ENCODE measurements around the gene PLA2G12A. TPM values are rescaled to one million over a fixed set of nuclear protein-coding genes. Genes with fewer than 3 reads are reported as not detected.

The PLA2G12A gene
- total RNA-seq, 1 experiment from 2014 or later, result 36.3 TPM

GRCh38 chr4:109676886-109677285, 53.0 kb downstream of the PLA2G12A start:
- H3K79me2 ChIP-seq (ENCODE audit: low read depth), result no peaks in the 10 kb centered on the region
- no peaks in the 10 kb centered on the region for H3F3A ChIP-seq (ENCODE audit: insufficient read depth, low read depth)
- H2AFZ ChIP-seq, result no peak overlapping the region
- intact Hi-C loops (cut with micrococcal nuclease; ENCODE audit: unreplicated experiment), result no loop called here
- H3K36me3 ChIP-seq (ENCODE audit: low read depth), result no peaks in the 10 kb centered on the region
- ChIA-PET CTCF (no interaction called here), POLR2A (ENCODE audit: unreplicated experiment) (no interaction called here)
- no peak for TF ChIP-seq CTCF (conservative IDR thresholded peaks at IDR 0.05)
- H3K4me1 ChIP-seq (replicated peaks; ENCODE audit: insufficient read depth), result no peaks in the 10 kb centered on the region
- BruUV-seq (replicated peaks), result no TSS peak
- no peak overlapping the region for H3K4me2 ChIP-seq
- no peak for DNase-seq
- H3K9me3 ChIP-seq (ENCODE audit: insufficient read depth, low read depth), result no peaks in the 10 kb centered on the region
- H3K4me3 ChIP-seq, result no peak overlapping the region
- no peaks in the 10 kb centered on the region for H3K9me2 ChIP-seq (ENCODE audit: insufficient read depth)
- H3K27me3 ChIP-seq (ENCODE audit: insufficient read depth, low read depth), result no peaks in the 10 kb centered on the region
- H4K20me1 ChIP-seq (ENCODE audit: insufficient read depth), result no peaks in the 10 kb centered on the region
- H3K27ac ChIP-seq, result no peak overlapping the region

- H3K9me3 ChIP-seq (ENCODE audit: insufficient read depth, low read depth), result no peaks in the 10 kb centered on the region
- no peak for DNase-seq
- BruUV-seq (replicated peaks), result no TSS peak
- POLR2A ChIA-PET (ENCODE audit: unreplicated experiment), result no interaction called here
- H3K79me2 ChIP-seq (ENCODE audit: low read depth), result no peaks in the 10 kb centered on the region
- CTCF ChIA-PET, result no interaction called here
- intact Hi-C loops (cut with micrococcal nuclease; ENCODE audit: unreplicated experiment), result no loop called here
- H3K9me2 ChIP-seq (ENCODE audit: insufficient read depth), result no peaks in the 10 kb centered on the region
- no peaks in the 10 kb centered on the region for H3K4me1 ChIP-seq (replicated peaks; ENCODE audit: insufficient read depth)
- no peaks in the 10 kb centered on the region for H4K20me1 ChIP-seq (ENCODE audit: insufficient read depth)
- TF ChIP-seq EZH2 (IDR thresholded peaks at IDR 0.05; ENCODE audit: low read depth) (no peak), CTCF (conservative IDR thresholded peaks at IDR 0.05) (no peak)
- no peaks in the 10 kb centered on the region for H3K36me3 ChIP-seq (ENCODE audit: low read depth)
- no peak overlapping the region for H3K4me3 ChIP-seq
- no peak overlapping the region for H3K27ac ChIP-seq
- no peaks in the 10 kb centered on the region for H3F3A ChIP-seq (ENCODE audit: insufficient read depth, low read depth)
- no peak overlapping the region for H3K4me2 ChIP-seq
- no peak overlapping the region for H2AFZ ChIP-seq
- no peaks in the 10 kb centered on the region for H3K27me3 ChIP-seq (ENCODE audit: insufficient read depth, low read depth)
These were observed 54.0 kb downstream of the PLA2G12A start for GRCh38 chr4:109675843-109676242.

GRCh38 chr4:109675181-109675580, 54.7 kb downstream of the PLA2G12A start:
- BruUV-seq (replicated peaks), result no TSS peak
- Histone ChIP-seq H3K9me2 (ENCODE audit: insufficient read depth) (no peaks in the 10 kb centered on the region), H3K27ac (no peak overlapping the region), H3K9me3 (ENCODE audit: insufficient read depth, low read depth) (no peaks in the 10 kb centered on the region), H3K36me3 (ENCODE audit: low read depth) (no peaks in the 10 kb centered on the region), H3K4me3 (no peak overlapping the region), H3F3A (ENCODE audit: insufficient read depth, low read depth) (no peaks in the 10 kb centered on the region), H3K4me2 (no peak overlapping the region), H4K20me1 (ENCODE audit: insufficient read depth) (no peaks in the 10 kb centered on the region), H3K27me3 (ENCODE audit: insufficient read depth, low read depth) (no peaks in the 10 kb centered on the region), H3K4me1 (replicated peaks; ENCODE audit: insufficient read depth) (no peaks in the 10 kb centered on the region), H3K79me2 (ENCODE audit: low read depth) (no peaks in the 10 kb centered on the region), H2AFZ (no peak overlapping the region)
- TF ChIP-seq EZH2 (IDR thresholded peaks at IDR 0.05; ENCODE audit: low read depth) (no peak), CTCF (conservative IDR thresholded peaks at IDR 0.05) (no peak)
- ChIA-PET POLR2A (ENCODE audit: unreplicated experiment) (no interaction called here), CTCF (no interaction called here)
- intact Hi-C loops (cut with micrococcal nuclease; ENCODE audit: unreplicated experiment), result no loop called here
- DNase-seq, result no peak
